CD4-positive, alpha-beta T cell treated with Interleukin-6 for 4 hours (primary cell): ENCODE measurements around the gene RORB.

Experiments used
- DNase-seq: peaks from one replicate; pipeline ENCODE4 v3.0.0-alpha.2; 2020; ENCODE audit warnings: mixed read lengths

The RORB gene

DNA sequence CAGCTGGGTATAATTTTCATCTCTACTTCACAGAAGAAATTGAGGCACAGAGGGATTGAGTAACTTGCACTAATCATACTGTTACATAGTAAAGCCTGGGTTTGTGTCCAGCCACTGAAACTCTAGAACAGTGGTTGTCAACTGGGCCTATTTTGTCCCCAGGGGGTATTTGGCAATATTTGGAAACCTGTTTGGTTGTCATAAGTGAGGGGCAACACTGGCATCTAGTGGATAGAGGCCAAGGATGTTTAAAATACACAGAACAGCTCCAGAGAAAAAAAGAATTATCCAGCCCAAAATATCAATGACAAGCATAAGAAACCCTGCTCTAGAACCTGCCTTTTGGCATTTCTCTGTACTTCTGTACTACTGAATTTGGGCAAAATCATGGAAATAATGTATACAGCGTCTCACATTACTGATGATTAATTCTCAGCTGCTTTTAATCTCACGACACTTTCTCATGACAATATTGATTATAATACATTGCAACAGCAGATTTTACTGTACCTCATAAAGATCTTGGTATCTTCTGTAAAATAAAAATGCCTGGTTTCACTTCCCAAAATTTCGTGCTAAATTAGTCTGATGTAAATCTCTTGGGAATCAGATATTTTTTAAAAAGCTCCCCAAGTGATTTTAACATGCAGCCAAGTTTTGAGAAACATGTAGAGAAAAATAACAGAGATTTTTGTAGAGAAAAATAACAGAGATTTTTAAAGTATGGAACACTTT is 112.7 kb downstream of the RORB start:
- no peak for DNase-seq

DNA sequence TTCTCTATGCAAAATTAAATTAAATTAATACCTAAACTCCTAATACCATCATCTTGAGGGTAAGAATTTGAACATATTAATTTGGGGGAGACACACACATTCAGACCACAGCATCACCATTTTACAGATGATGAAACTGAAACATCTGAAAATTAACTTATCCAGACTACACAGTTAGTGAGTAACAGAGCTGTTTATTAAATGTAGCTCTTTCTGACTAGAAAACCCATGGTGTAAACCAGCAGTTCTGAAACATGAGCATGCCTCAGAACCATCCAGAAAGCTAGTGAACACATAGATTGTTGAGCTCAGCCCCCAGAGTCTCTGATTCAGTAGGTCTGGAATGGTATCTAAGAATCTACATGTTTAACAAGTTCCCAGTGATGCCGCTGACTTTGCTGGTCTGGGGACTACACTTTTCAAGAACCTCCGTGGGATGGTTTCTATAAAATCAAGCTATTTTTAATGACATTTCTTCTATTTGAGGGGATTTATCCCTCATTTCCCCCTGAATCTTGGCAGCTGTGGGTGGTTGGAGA is 113.5 kb downstream of the RORB start:
- DNase-seq = no peak

DNA sequence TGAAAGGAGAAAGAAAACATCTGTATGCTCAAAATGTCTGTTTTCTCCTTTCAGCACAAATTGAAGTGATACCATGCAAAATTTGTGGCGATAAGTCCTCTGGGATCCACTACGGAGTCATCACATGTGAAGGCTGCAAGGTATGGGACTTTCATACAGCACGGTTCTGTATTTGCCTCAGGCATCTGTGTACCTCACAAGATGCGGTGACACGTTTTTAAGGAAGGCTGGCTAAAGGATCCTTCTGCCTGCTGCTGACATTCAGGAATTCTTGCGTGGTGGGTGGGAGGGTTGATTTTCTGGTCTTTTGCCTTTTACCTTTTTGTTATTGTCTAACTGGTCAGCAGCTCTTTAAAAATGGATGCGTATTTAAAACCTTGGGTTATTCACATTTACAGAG is 133.1 kb downstream of the RORB start:
- no peak for DNase-seq

DNA sequence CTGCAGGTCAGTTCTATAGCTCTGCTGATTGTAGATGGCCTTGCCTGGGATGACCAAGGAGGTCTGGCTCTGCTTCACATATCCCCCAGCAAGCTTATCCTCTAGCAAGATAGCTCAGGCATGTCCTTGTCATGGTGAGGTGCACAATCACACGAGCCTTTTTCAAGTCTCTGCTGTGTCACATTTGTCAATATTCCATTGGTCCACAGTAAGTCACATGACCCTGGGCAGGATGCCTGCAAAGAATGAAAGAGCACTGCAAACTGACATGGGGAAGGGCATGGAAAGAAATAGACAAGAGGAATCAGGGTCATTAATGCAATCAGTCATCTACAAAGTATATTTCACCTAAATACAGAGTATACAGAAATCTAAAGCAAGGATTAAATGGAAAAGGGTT is 142.0 kb downstream of the RORB start:
- no peak for DNase-seq

DNA sequence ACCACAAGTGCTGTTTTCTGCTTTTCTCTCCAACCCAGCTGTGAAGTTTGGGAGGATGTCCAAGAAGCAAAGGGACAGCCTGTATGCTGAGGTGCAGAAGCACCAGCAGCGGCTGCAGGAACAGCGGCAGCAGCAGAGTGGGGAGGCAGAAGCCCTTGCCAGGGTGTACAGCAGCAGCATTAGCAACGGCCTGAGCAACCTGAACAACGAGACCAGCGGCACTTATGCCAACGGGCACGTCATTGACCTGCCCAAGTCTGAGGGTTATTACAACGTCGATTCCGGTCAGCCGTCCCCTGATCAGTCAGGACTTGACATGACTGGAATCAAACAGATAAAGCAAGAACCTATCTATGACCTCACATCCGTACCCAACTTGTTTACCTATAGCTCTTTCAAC is 145.2 kb downstream of the RORB start:
- DNase-seq = no peak

DNA sequence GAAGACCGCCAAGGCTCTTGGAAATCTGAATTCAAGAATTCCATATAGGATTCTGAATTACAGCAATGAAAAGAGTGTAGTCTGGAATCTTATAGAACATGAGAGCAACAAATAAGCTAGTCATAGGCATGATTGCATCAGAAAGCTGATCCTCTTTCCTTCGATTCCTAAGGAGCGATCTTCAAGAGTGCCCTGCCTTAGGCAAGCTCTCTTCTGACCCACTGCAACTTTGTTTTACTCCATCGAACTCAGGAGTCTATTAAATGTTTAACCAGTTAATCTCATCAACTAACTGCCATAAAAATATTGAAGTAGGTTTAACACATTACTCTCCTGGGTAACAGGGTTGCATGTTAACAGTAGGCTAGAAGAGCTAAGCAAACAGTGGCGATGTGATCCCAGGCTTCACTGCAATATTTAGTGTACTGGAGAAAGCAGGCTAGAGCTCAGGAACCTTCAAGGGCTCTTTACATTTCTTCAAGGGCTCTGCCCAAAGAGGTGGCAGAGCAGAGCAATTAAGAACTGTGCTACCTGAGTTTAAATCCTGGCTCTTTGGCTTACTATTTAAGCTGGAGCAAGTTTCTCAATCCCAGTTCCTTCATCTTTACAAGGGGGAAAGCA is 146.3 kb downstream of the RORB start:
- DNase-seq = no peak

DNA sequence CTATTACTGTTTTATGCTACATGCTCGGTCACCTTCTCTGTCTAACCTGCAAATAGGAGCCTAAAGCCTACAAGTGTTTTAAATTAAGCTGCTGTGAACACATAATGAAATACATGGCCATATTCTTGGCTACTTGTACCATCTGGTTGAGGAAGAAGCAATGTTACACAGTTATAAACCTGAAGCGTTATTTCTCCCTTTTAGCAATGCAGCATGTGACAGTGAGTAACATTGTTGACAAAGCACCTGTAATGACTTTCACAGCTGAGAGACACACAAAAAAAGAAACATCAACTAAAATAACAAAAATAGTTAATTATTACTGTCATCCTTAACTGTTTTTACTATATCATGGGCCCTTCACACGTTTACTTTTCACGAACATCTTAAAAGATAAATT is 146.9 kb downstream of the RORB start:
- DNase-seq = no peak

DNA sequence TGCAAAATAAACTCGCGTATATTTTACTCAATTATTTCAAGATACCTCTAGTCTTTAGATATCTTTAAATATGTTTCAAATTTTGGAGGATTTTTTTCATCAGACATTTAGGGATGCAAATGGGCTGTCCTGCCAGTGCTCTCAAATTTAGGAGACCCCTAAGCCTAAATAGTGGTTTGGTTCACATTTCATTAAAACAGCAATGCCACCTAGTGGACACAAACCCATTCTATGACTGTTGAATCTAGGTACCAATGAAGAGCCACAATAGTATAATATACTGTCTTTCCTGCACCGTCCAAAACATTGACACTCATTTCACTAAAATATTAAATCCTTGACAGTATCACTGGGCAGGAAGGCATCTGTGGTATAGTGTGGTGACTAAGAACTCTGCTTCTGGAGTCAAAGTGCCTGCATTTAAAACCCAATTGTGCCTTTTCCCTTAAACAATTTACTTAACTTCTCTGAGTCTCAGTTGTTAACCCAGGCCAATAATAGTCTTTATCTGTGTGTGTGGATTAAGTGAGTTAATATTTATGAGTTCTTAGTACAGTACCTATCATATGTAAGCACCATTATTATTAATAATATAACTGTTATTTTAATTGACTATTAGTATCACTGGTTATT is 148.0 kb downstream of the RORB start:
- DNase-seq = no peak

DNA sequence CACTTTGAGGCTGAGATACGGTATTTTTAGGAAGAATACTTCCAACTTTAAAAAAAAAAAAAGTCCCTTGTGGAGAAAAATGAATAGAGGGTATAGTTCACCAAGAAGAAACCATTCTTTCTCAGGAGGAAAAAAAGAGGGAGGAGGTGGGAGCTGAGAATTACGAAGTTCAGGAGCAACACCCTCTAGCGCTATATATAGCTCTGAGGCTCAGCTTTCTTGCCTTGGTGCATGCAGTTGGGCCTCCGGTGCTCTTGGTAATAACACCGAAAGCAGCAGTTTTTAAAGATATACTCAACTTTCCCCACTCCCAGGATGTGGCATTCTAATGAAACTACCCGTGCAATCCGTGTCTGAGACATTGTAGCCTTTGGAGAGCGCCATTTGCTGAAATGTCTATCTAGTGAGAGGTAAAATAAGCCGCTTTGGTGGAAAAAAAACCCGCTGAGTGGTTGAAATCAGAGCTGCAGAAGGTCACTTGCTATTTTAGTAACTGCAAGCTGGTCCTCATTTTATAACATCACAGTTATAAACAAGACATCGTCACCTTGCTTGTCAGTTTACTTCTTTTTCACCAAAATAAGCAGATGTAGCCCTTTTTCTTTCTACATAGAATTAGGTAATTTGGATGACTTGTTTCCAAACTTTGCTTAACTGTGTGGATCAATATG is 156.4 kb downstream of the RORB start:
- no peak for DNase-seq

DNA sequence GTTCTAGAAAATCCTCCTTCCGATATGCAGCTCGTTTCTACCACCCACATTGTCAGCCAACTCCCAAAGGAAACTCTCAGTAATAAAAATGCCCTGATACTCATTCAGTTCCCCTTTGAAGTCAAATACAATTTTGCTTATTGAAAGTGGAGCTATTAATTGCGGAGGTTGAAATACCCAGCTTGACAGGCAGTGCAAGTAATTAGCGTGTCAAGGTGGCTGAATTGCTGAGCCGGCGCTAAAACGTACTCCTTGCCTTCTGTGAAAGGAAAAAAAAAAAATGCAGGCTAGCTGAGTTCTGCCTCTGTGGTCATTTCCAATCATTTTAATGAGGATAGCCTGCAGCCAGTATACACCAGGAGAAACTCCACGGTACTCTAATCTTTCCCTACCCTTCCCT is 165.5 kb downstream of the RORB start:
- no peak for DNase-seq

DNA sequence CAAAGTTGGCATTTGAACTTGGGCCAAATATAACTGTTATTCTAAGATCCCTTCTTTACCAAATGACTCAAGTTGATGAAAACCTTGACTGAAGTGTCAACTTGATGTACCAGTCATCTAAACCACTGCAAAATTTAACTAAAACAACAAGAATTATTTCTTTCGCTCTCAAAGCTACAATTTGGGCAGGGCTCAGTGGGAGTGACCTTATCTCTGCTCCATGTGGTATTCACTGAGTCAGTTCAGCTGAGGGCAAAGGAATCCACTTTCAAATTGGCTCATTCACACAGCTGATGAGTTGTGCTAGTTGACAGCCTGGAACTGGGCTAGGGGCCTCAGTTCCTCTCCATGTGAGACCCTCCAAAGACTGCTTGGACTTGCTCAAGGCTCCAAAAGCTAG is 166.3 kb downstream of the RORB start:
- no peak for DNase-seq

DNA sequence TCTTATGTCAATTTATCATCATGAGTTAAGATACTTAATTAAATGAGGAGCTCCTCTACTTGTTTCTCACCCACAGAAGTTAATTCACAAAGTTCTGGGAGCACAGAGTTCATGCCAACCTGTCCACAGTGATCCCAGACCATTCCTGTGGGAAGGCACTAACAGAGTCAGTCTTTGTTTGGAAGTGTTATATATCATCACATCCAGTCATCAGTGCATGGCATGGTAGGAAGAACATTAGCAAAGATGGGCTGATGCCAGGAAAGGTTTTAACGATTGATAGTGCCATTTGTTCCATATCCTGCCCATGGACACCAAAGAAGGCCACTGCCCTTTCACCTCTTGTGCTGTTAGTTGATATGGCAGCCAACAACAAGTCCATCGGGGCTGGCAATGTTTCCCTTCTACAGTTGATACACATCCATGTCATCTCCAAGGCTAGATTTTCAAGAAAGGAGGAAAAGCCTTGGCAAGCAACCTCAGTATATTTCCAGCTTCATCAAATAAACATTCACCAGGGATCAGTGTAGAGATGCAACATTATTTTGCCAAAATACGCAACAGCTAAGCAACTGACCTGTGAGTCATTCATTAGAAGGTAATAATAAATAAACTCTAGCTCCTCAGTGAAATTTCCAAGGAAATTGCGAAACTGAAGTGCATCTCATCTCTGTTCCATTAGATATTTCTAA is 169.6 kb downstream of the RORB start:
- no peak for DNase-seq

DNA sequence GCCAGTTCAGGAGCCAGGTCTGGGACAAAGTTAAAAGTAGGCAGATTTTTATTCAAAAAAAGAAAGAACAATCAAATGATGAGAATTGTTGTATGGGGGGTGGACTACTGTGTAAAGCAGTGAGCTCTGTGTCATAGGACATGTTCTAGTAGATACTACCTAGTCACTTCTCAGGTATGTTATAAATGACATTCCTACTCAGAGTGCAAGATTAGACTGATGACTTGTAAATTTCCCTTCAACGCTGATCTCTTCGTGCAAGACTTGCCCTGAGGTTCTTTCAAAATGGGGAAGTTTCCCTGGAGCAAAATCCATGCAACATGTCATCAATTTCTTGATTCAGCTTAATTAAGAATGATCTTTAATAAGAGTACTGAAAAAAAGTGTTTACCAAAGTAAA is 175.1 kb downstream of the RORB start:
- DNase-seq = no peak

DNA sequence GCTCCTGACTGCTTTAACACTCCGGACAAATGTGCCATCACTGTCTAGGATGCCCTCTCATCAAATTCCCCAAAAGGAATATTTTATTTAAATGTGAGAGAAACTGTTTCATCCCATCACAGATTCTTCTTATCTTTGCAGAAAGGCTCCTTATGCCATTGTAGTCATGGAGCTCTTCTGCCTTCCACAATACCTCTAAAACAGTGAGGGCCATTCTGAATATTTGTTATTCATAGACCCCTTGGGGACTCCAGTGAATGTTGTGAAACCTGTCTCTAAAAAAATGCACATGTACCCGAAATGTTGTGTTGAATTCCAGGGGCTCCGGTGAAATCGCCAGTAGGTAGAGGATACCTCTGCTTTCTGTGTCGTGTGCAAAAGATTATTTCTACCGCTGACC is 176.9 kb downstream of the RORB start:
- DNase-seq = no peak

DNA sequence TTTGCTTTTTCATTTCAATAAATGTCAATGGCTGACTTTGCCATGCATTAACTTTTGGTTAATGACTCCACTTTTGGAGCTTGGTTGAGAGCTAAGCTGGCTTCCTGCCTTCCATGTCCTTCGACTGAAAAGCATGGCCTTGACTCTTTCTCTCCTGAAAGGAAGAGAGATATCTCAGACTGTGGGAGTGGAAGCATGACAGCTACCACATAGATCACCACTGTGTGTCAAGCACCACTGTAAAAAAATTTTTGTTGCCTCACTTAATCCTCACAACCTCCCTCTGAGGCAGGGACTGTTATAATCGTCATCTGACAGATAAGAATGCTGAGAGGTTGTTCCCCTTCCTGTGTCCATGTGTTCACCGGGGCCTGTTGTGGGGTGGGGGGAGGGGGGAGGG is 184.8 kb downstream of the RORB start:
- no peak for DNase-seq

DNA sequence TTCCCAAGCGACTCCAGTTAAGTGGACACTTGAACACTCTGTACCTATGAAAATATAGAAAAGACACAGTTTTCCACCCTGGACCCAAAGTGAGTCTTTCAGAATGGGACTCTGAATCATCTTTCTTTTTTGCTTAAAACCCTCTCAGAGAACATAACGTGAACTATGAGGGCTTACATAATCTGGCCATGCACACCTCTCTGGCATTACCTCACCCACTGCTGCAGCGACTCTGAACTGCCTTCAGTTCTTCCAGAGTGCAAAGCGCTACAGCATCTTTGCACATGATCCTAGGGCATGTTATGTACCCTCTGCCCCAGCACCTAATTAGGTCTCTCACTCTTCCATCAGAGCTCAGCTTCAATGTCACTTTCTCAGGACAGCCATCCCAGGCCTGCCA is 186.2 kb downstream of the RORB start:
- DNase-seq = no peak

DNA sequence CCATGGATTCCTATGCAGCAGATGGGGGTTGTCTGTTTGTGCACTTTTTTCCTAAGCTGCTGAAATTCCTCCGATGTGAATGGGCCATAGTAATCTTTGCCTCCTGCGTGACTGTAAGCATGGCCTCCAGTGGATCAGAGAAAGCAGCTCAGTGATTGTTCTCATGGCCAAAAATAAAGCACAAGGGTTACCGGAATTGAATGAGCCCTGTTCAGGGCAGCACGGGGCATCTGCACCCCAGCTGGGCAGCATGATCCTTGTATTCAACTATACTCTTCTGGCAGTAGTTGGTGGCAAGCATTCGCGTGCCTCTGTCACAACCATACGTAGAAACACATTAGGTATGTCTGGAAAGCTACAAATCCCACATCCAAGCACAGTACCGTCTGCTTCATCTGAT is 193.9 kb downstream of the RORB start:
- DNase-seq = no peak

DNA sequence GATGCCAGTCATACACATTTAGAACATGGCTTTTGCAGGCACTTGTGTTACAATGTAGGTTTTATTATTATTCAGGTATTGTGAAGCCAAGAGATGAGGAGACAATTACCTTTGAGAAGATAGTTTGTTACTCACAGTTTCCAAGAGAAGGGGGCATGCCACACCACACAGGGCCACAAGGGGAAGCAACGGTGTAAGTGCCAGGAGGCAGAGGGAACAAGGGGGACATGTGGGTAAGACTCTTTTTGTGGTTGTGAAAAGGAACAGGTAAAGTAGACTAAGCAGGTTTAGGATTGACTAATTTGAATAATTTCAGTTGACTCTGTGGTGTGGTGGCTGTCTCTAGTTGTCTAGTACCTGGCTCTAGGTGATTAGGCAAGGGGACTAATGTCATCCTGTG is 199.4 kb downstream of the RORB start:
- no peak for DNase-seq

DNA sequence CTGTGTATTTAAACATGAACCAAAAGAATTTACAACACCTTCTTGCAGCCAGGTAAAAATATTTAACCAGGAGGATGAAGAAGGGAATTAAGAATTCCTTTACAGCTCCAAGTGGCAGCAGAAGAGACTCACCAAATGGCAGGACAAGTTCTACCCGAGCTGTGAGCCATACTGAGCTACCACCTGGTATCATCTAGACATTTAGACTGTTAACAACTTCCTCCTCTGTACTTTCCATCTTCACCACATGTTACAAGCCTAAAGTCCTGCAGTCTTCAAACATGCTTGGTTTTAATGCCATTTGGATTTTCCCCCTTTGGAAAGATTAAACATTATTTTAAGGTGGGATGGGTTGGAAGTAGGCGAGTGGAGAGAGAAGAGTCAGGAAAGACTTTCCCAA is 200.4 kb downstream of the RORB start:
- no peak for DNase-seq

DNA sequence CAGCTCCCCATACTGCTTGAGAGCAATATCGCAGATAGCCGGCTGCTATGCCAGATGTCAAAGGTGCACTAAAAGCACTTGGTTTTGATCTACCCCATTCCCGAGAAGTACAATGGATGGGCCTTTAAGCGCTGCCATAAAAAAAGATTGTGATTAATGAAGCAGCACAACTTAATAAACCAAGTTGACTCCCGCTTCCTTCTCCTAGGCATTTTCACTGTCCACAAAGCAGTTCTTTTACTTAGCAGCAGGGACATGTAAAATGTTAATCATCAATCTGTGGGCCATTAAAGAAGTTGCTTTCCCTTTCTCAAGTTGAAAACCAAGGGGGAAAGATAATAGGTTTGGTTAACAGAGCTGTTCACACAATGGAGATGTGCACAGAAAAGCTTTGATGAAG is 214.2 kb downstream of the RORB start:
- no peak for DNase-seq

DNA sequence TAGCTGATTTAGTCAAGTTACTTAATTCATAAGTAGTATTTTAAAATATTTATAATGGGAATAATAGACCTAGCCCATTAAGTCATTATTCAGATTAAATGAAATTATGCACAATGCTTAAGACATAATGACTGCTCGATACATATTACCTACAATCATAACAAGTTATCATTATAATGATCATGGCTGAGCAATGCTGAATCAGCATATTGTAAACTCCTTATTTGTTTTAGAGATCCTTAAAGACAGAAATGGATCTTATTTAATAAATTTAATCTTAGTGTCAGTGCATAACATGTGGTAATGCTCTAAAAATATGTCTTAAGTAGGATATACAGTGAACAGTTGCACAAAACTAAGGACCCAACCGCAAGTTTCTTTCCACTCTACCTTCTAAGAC is 221.6 kb downstream of the RORB start:
- DNase-seq = no peak

DNA sequence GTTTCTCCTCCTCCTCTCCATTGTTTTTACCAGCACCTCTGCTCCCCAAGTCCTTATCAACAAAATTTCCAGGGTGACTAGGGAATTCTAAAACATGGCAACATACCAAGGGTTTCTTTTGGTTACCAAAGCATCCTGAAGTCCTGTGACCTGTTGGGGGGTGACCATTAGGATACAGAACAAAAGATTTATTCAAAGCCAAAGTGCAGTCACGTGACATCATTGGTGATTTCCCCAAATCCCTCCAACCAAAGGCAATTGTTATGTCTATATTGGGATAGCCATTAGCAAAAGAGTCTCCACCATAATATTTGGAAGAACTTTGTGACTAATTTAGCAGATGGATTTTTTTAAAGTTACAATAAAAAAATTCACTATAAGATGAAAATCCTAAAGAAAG is 222.2 kb downstream of the RORB start:
- DNase-seq = no peak
